Activated T-helper 2 cell treated with anti-CD3 and anti-CD28 coated beads, Interferon-gamma antibody, Interleukin-2, Interleukin-4, amounts not matched to agents 10 μg/mL and 5 μg/mL and 100 μg/mL, durations not matched to agents 14 hours and 24 hours and 36 hours (primary cell): ENCODE data around the gene CDHR4. TPM values are rescaled to one million over a fixed set of nuclear protein-coding genes. Genes with fewer than 3 reads are reported as not detected.

ENCODE experiments used
- DNase-seq: peaks from one replicate; pipeline ENCODE4 v3.0.0; 2021; ENCODE audit warnings: low spot score
- H3K27ac Mint-ChIP-seq: one replicate; pipeline ENCODE4 v1.8.0; 2021; ENCODE audit warnings: mixed read lengths
- H3K27me3 Mint-ChIP-seq: one replicate; pipeline ENCODE4 v1.8.0; 2021; ENCODE audit warnings: low read depth, mixed read lengths
- H3K36me3 Mint-ChIP-seq: one replicate; pipeline ENCODE4 v1.8.0; 2021; ENCODE audit warnings: low read depth, mixed read lengths
- H3K4me1 Mint-ChIP-seq: one replicate; pipeline ENCODE4 v1.8.0; 2021; ENCODE audit warnings: low read depth, mixed read lengths
- H3K4me3 Mint-ChIP-seq: one replicate; pipeline ENCODE4 v1.8.0; 2021; ENCODE audit warnings: low read depth, mild to moderate bottlenecking, moderate library complexity, mixed read lengths
- H3K9me3 Mint-ChIP-seq: one replicate; pipeline ENCODE4 v1.8.0; 2021; ENCODE audit warnings: mixed read lengths
- intact Hi-C: fragments of 100-400 bp; cut with micrococcal nuclease; formaldehyde crosslinking; loops from one replicate; pipeline ENCODE4 v1.15.1; 2023
- total RNA-seq: library from RNA; stranded (reverse); gene quantifications from 2 replicates; pipeline ENCODE4 v1.2.3, GENCODE V29; 2022

Gene CDHR4
- total RNA-seq, 1 donor from 2014 or later: not detected

GRCh38 chr3:49813497-49814174 is 14.0 kb upstream of the CDHR4 start, which contains the start of gene UBA7:
Gene UBA7, minus strand, starts transcription at chr3:49813953. Its CDS starts 166 bp downstream, at chr3:49813787.
- H3K27ac Mint-ChIP-seq: peak within 1 kb of the TSS; percentile 91
- H3K27me3 Mint-ChIP-seq: no peaks in the 10 kb centered on the region
- H3K9me3 Mint-ChIP-seq: no peaks in the 10 kb centered on the region
- H3K4me3 Mint-ChIP-seq: peak within 1 kb of the TSS; percentile 92
- peaks cover 18% of the 10 kb centered on the region for H3K36me3 Mint-ChIP-seq
- intact Hi-C loops: loop anchor here (2.0 kb wide), 2 partner anchors 25 to 43 kb away; partner anchors contain the start of gene TRAIP
- H3K4me1 Mint-ChIP-seq: peaks cover 23% of the 10 kb centered on the region
- DNase-seq: peak; percentile 45

GRCh38 chr3:49812916-49813496 is 13.3 kb upstream of the CDHR4 start:
- intact Hi-C loops: loop anchor here (2.0 kb wide), 1 partner anchor 44 kb away; the partner anchor contains the start of gene TRAIP

DNA sequence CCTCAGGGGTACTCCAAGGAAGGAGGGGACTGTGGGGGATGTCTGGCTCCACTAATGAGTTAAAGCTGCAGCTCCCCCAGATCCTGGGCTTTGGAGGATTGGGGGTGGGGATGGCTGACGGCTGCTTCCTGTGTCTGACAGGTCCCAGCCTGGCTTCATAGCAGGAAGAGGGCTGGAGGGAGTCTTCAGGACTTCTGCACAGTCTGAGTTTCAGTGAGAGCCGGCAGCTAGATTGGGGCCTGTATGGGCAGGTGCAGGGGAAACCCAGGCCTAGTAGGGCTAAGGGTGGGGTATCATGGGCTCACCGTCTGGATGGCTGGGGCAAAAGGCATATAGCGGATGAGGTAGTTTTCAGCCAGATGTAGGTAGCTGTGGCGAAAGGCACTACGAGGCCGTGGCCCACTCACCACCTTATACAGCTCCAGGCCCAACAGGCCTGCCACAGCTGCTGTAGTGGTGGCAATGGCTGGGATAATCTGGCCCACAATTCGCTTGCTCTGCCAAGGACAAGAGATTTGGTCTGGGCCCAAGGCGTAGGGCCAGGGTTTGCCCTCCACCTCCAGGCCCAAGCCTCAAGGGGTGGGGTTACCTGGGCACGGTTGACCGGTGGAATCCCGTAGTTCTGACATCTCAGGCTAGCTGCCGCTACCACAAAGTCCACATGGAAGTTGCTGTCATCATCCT is 7.9 kb upstream of the CDHR4 start:
- no peak overlapping the region for H3K4me3 Mint-ChIP-seq
- H3K27ac Mint-ChIP-seq: no peak overlapping the region
- no peaks in the 10 kb centered on the region for H3K9me3 Mint-ChIP-seq
- intact Hi-C loops: no loop called here
- peaks cover 25% of the 10 kb centered on the region for H3K4me1 Mint-ChIP-seq
- peaks cover 26% of the 10 kb centered on the region for H3K36me3 Mint-ChIP-seq
- H3K27me3 Mint-ChIP-seq: peaks cover 2% of the 10 kb centered on the region
- no peak for DNase-seq

More at GRCh38 chr3:49812916-49813496, 13.3 kb upstream of the CDHR4 start:
- Mint-ChIP-seq H3K27me3 (no peaks in the 10 kb centered on the region), H3K27ac (peak overlapping the region; percentile 91), H3K9me3 (no peaks in the 10 kb centered on the region), H3K4me3 (peak overlapping the region; percentile 92), H3K4me1 (peaks cover 23% of the 10 kb centered on the region), H3K36me3 (peaks cover 18% of the 10 kb centered on the region)
- DNase-seq: no peak

GRCh38 chr3:49806850-49807249 is 7.2 kb upstream of the CDHR4 start:
- Mint-ChIP-seq H3K36me3 (peaks cover 23% of the 10 kb centered on the region), H3K4me3 (no peak overlapping the region), H3K27ac (no peak overlapping the region), H3K27me3 (peaks cover 8% of the 10 kb centered on the region), H3K9me3 (no peaks in the 10 kb centered on the region), H3K4me1 (peaks cover 27% of the 10 kb centered on the region)
- intact Hi-C loops: no loop called here
- DNase-seq: no peak

- DNase-seq: no peak
- peaks cover 15% of the 10 kb centered on the region for H3K27me3 Mint-ChIP-seq
- no peak overlapping the region for H3K4me3 Mint-ChIP-seq
- peaks cover 22% of the 10 kb centered on the region for H3K4me1 Mint-ChIP-seq
- H3K27ac Mint-ChIP-seq: no peak overlapping the region
- no peaks in the 10 kb centered on the region for H3K9me3 Mint-ChIP-seq
- H3K36me3 Mint-ChIP-seq: peaks cover 15% of the 10 kb centered on the region
- intact Hi-C loops: no loop called here
Observed at GRCh38 chr3:49805897-49806701, 6.4 kb upstream of the CDHR4 start.

- intact Hi-C loops: no loop called here
- no peaks in the 10 kb centered on the region for H3K9me3 Mint-ChIP-seq
Observed at GRCh38 chr3:49805367-49805782, 5.7 kb upstream of the CDHR4 start.

GRCh38 chr3:49804141-49805041 is 4.7 kb upstream of the CDHR4 start:
- H3K9me3 Mint-ChIP-seq: no peaks in the 10 kb centered on the region
- H3K36me3 Mint-ChIP-seq: peaks cover 10% of the 10 kb centered on the region
- peaks cover 22% of the 10 kb centered on the region for H3K4me1 Mint-ChIP-seq
- intact Hi-C loops: no loop called here
- H3K27me3 Mint-ChIP-seq: peaks cover 17% of the 10 kb centered on the region
- DNase-seq: no peak
- H3K27ac Mint-ChIP-seq: no peak overlapping the region
- H3K4me3 Mint-ChIP-seq: peak overlapping the region; percentile 83

More at GRCh38 chr3:49805367-49805782, 5.7 kb upstream of the CDHR4 start:
- Mint-ChIP-seq H3K4me1 (peaks cover 22% of the 10 kb centered on the region), H3K4me3 (no peak overlapping the region), H3K27ac (peak overlapping the region; percentile 6), H3K27me3 (peaks cover 17% of the 10 kb centered on the region), H3K36me3 (peaks cover 14% of the 10 kb centered on the region)
- DNase-seq: no peak

DNA sequence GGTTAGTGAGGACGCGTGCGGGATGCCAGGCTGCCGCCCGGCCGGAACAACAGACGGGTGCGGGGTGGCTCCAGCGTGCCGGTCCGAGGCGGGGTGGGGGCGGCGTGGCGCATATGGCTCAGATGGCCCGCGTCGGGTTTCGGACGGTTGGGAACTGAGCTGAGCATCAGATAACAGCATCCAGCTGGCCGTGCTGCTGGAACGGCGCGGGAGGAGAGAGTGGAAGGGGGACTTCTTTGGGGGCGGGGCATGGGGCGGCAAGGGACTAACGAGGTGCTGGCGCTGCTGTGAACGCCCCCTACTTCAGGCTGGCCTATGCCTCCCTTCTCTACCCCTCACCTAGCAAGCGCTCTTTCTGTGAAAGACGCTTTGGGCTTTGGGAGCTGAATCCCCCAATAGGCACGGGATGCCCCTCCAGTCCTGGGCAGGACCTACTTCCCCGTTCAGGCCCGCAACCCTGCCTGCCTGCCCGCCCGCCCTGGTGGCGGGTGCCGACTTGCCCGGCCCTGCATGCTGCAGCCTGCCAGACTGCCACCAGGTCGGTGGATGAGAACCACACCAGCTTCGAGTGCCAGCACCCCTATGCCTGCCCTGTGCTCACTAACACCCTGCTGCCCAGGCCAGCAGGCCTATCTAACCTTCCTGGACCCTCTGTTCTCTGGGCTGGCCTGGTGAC is 3.9 kb upstream of the CDHR4 start:
- Mint-ChIP-seq H3K4me3 (peak overlapping the region; percentile 83), H3K9me3 (no peaks in the 10 kb centered on the region), H3K27ac (no peak overlapping the region), H3K36me3 (peaks cover 9% of the 10 kb centered on the region), H3K4me1 (peaks cover 22% of the 10 kb centered on the region), H3K27me3 (peaks cover 17% of the 10 kb centered on the region)
- no peak for DNase-seq
- intact Hi-C loops: loop anchor here (1.0 to 2.0 kb wide), 2 partner anchors 17 to 103 kb away; partner anchors contain the start of gene IP6K1

DNA sequence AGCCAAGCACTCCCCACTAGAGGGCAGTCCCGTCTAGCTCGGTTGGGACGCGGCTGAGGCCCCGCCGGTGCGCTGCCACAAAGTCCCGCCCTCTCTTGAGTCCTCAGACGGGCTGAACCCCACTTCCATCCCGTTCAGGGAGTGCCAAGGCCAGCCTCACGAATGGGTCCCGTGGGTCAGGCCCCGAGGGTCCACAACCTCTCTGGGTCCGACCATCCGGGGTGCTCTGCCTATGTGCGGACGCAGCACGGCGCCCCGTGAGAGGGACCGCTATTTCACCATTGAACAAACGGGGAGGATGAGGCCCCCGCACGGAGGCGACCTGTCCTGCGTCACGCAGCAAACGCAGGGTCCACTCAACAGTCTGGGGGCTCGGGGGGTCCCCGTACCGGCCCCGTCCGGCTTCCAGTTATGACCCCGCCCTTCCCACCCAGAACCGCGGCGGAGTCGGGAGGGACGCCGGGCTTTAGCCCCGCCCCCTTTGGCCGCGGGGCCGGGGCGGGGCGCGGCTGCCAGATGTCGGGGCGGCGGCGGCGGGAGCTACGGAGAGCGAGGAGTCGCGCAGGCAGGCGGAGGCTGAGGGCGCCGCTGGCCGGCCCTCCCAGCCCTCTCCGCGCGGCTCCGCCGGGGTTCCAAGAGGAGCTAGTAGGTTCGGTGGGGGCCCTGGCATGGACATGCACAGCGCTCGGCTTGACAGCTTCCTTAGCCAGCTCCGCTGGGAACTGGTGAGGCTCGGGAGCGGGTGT is 3.2 kb upstream of the CDHR4 start, which contains the start of gene INKA1:
INKA1 (plus strand) TSS at position 543 of the 746 bp plus-strand sequence; CDS start at position 675, 132 bp downstream.
- peak within 1 kb of the TSS; percentile 75 for H3K27ac Mint-ChIP-seq
- DNase-seq: peak; percentile 83
- intact Hi-C loops: loop anchor here (1.0 to 2.0 kb wide), 3 partner anchors 17 to 104 kb away; partner anchors contain the start of gene IP6K1
- H3K9me3 Mint-ChIP-seq: no peaks in the 10 kb centered on the region
- H3K4me3 Mint-ChIP-seq: peak within 1 kb of the TSS; percentile 83
- H3K36me3 Mint-ChIP-seq: peaks cover 9% of the 10 kb centered on the region
- H3K4me1 Mint-ChIP-seq: peaks cover 22% of the 10 kb centered on the region
- H3K27me3 Mint-ChIP-seq: peaks cover 17% of the 10 kb centered on the region

DNA sequence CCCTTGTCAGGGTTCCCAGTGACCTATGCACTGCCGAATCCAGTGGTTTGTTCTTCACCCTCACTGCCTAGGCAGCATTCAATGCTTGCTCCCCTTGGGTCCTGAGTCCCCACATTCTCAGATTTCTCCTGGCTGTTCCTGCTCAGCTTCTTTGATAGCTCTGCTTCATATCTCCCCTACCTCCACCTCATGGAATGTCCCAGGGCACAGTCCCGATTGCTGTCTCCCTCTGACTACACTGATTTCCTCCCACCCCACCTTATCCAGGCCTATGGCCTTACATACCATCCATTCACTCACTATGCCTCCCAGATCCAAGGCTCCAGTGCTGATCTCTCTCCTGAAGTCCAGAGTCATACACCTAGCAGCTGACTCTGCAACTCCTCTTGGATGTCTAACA is 1.5 kb upstream of the CDHR4 start:
- Mint-ChIP-seq H3K27me3 (peaks cover 19% of the 10 kb centered on the region), H3K4me1 (peaks cover 11% of the 10 kb centered on the region), H3K36me3 (peaks cover 5% of the 10 kb centered on the region), H3K27ac (no peak overlapping the region), H3K4me3 (no peak overlapping the region), H3K9me3 (no peaks in the 10 kb centered on the region)
- intact Hi-C loops: no loop called here
- DNase-seq: no peak
